Activated CD4-positive, CD25-positive, alpha-beta regulatory T cell treated with anti-CD3 and anti-CD28 coated beads, Interleukin-2, amount 50 U/mL, for 24 hours (primary cell): ENCODE data around the gene REC114.
"Not testable (repeated sequence)": the region's sequence is repeated elsewhere in the genome, so short reads cannot be mapped to it uniquely, and the experiment has no call there.

Experiments used
- ATAC-seq, 2 donors: fragments of 150-1000 bp; cut with Tn5 transposase; one replicate each; pipeline ENCODE4 v1.10.0; 2021; ENCODE audit warnings: mild to moderate bottlenecking in 1 of 2, moderate library complexity in 1 of 2

The REC114 gene

GRCh38 chr15:73457334-73457733, 14.4 kb downstream of the REC114 start:
- no peak for ATAC-seq

GRCh38 chr15:73460662-73461061, 17.7 kb downstream of the REC114 start:
- ATAC-seq: no peak

- ATAC-seq: no peak
Measured at GRCh38 chr15:73464602-73465001, 21.6 kb downstream of the REC114 start.

GRCh38 chr15:73467758-73468157, 24.8 kb downstream of the REC114 start:
- no peak for ATAC-seq

GRCh38 chr15:73474785-73475184, 31.8 kb downstream of the REC114 start:
- no peak for ATAC-seq

- ATAC-seq: no peak
Measured at GRCh38 chr15:73476704-73477216, 33.8 kb downstream of the REC114 start.

- no peak for ATAC-seq
Measured at GRCh38 chr15:73480050-73480449, 37.1 kb downstream of the REC114 start.

GRCh38 chr15:73482166-73482565, 39.2 kb downstream of the REC114 start:
- no peak for ATAC-seq

- ATAC-seq: no peak
Measured at GRCh38 chr15:73483053-73483452, 40.1 kb downstream of the REC114 start.

GRCh38 chr15:73485372-73485771, 42.4 kb downstream of the REC114 start:
- ATAC-seq: no peak

- not testable (repeated sequence) for ATAC-seq
Measured at GRCh38 chr15:73485885-73486284, 42.9 kb downstream of the REC114 start.

- no peak for ATAC-seq
Measured at GRCh38 chr15:73488698-73489097, 45.7 kb downstream of the REC114 start.

GRCh38 chr15:73493922-73494321, 51.0 kb downstream of the REC114 start:
- no peak for ATAC-seq

GRCh38 chr15:73495181-73495580, 52.2 kb downstream of the REC114 start:
- no peak for ATAC-seq

- no peak for ATAC-seq
Measured at GRCh38 chr15:73500696-73501095, 57.7 kb downstream of the REC114 start.

- no peak for ATAC-seq
Measured at GRCh38 chr15:73504885-73505284, 61.9 kb downstream of the REC114 start.

- no peak for ATAC-seq
Measured at GRCh38 chr15:73515527-73515926, 72.6 kb downstream of the REC114 start.

- no peak for ATAC-seq
Measured at GRCh38 chr15:73517566-73517965, 74.6 kb downstream of the REC114 start.

- no peak for ATAC-seq
Measured at GRCh38 chr15:73518180-73518862, 75.4 kb downstream of the REC114 start.

- ATAC-seq: no peak
Measured at GRCh38 chr15:73518876-73519733, 76.1 kb downstream of the REC114 start.

- no peak for ATAC-seq
Measured at GRCh38 chr15:73522011-73522410, 79.0 kb downstream of the REC114 start.

GRCh38 chr15:73524919-73525318, 82.0 kb downstream of the REC114 start:
- ATAC-seq: no peak

GRCh38 chr15:73527598-73527997, 84.6 kb downstream of the REC114 start:
- ATAC-seq: no peak

GRCh38 chr15:73530649-73531048, 87.7 kb downstream of the REC114 start:
- ATAC-seq: no peak
